Stimulated activated CD4-positive, alpha-beta T cell treated with anti-CD3 and anti-CD28 coated beads, Interleukin-12 subunit alpha, Interleukin-12 subunit beta, amount 100 ng/mL, for 48 hours (primary cell): ENCODE results near the gene SSTR3.
"Not testable (repeated sequence)": the region's sequence is repeated elsewhere in the genome, so short reads cannot be mapped to it uniquely, and the experiment has no call there.

ENCODE experiments used
- DNase-seq, 3 donors: peaks; one replicate each; pipeline ENCODE4 v3.0.0-alpha.2; 2020; ENCODE audit warnings: low read depth in 2 of 3, low spot score in 1 of 3

The SSTR3 gene

DNA sequence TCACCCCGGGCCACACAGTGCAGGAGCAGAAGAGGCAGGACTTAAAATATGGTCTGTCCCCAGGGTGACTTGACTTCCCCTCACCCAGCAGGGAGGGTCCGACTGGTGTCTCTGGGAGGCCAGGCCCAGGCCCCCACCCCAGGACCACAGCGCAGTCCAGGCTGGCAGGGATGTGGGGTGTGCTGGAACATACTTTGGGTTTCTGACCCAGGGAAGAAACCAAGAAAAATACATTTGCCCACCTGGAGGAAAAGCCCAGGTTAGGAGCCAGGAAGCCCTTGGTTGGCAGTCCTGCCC, 29.4 kb downstream of the SSTR3 start:
- no peak for DNase-seq

DNA sequence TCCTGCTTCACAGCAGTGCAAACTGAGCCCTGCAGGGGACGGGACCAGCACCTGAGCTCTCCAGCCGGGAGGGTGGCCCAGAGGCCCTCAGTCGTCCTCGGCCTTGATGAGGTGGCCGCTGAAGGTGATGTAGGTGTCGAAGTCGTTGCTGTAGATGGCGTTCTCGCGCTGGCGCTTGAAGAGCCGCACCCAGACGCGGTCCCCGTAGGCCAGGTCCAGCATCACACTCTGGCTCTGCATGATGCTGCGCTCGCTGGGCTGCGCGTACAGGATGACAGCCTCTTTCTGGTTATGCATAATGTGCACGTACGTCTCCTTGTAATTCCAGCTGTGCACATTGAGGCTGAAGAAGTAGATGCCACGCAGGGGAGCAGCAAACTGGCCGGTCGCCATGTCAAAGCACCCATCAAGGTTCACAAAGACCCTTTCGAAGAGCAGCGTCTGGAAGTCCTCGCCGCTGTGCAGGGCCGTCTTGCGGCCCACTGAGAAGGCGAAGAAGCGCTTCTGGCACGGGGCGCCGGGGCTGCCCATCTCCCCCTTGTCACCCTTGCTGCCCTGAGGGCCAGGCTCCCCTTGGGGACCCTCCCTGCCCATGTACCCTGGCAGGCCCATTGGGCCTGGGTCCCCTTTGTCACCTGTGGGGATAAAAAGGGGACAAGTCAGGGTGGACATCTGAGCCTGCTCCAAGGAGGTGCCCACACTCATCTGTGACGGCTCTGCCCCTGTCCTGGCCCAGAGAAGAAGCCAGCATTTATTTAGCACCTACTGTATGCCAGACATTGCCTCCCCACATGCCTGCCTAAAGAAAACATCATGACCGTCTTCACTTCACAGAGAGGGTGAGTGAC, 30.0 kb downstream of the SSTR3 start:
- DNase-seq, result no peak

DNA sequence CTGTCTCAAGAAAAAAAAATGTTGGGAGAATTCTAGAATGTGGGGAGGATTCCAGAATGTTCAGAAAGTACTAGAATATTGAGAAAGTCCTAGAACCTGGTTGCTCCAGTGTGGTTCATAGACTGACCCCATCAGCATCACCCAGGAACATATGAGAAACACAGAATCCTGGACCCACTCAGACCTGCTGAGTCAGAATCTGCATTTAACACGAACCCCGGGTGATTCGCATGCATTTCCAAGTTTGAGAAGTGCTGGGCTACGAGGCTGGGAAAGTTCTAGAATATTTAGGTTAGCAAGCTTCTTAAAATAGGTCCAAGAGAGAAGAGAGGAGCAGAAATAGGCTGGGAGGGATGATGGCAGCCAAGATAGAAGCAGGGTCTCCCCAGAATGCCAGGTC, 30.6 kb downstream of the SSTR3 start:
- no peak for DNase-seq

DNA sequence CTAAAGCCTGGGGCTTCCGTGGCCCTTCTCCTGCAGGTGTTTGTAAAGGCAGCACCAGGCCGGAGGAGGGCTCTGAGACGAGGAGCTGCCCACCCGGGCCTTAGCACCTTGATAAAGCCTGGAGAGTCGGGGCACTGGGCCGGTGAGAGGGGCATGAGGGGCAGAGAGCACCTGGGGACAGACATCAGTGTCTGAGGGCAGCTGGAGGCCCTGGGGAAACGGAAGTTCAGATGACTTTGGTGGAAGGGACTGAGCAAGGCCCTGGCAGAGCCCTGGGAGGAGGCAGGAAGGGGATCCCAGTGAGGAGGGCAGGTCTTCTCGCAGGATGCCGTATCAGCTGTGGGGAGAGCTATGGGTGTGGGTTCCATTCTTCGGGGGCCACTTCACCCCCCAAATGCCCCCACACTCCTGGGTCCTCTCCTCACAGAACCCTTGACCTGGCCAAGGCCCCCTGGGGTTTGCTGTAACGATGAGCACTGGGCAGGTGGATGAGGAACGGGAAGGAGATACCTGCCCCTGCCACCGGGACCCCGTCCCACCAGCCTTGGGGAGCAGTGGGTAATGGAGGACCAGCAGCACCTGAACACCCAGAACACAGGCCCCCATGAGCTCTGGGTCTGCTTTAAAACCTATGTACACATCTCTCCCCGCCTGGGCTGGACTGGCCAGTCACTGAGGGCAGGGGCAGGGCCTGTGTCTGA, 31.6 kb downstream of the SSTR3 start:
- no peak for DNase-seq

DNA sequence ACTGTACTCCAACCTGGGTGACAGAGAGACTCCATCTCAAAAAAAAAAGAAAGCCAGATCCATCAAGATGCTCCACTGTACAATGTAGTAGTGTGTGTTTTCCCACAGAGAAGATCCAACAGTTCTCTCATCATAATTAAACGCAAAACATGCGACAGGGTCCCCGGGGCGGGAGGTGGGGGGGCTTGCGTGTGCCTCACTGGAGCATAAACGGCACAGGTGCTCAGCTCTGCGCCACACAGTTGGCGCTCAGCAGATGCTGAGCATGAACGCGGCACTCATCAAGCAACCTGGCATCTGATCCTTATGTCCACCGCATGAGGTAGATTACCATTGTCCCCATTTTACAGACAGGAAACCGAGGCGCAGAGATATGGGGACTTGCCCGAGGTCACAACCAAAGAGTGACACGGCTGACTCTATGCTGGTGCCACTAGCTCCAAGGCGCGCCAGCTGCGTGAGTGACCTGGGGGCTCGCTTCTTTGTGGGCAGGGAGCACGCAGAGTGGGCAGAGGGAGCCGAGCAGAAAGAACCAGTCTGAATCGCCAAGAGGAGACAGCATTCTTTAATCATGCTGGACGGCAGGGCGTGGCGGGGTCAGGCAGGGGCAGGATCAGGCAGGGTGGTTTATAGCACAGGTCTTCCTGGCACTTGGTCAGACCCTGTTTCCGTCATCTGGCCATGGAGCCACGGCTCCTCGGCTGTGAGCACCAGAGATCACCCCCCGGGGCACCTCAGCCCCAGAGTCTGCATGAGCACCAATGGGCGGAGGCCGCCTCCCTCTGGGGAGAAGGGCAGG, 32.5 kb downstream of the SSTR3 start:
- no peak for DNase-seq

DNA sequence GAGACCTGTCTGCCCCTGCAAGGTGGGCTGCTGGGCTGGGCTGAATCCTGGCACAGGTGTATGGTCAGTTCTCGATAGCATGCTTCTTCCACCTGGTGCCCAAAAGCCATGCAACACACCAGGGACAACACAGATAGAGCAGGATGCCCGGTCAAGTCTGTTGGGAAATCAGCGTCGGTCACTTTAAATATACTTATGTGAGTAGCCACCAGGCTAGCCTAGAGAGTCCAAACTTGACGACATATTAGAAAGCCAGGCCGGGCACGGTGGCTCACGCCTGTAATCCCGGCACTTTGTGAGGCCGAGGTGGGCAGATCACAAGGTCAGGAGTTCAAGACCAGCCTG, 33.2 kb downstream of the SSTR3 start:
- no peak for DNase-seq

DNA sequence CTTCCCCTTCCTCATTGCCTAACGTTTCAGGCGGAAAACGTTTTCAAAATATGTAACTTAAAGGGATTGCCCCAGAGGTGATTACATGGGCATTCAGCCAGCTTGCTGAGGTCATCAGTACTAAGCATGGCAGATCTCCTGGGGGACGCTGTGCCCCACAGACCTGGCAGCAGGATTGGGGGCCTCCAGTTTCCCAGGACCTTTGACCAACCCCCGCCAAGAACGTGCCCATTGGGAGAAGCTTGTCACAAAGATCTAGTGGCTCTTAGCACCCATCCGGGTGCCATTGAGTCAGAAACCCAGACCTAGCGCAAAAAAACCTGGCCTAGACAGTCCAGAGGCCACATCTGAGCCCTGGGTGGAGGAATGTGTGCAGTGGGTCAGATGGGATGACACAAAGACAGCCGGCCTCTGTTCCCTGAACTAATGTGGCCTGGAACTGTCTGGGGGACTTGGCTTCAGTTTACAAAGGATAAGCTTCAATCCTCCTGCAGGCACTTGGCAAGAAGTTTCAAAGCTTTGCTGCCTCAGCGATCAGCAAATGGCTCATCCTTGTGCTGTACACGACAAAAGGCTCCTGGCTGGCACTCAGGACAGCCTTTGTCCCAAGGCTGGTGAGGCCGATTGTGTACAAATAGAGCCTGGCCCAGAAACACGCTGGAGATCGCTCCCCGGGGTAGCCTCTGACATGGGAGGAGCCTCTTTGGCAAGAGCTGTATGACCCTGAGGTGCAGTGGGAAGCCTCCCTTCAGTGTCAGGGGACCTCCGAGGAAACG, 33.7 kb downstream of the SSTR3 start:
- DNase-seq, result no peak

DNA sequence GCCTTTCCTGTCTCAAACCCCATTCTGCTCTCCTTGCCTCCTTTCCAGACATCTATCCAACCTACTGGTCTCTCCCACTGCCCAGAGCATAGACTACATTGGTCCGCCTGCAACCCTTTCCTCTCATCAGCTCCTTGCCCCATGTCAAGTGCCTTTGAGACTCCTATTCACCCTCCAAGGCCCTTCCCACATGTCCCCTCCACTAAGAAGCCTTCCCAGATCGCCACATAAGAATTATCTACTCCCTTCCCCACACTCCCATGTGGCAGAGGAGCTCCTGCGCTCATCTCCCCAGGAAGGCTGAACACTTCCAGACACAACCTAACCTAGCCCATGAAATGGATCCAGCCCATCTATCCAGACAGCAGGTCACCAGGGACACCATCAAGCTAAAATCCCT, 34.5 kb downstream of the SSTR3 start:
- no peak for DNase-seq

DNA sequence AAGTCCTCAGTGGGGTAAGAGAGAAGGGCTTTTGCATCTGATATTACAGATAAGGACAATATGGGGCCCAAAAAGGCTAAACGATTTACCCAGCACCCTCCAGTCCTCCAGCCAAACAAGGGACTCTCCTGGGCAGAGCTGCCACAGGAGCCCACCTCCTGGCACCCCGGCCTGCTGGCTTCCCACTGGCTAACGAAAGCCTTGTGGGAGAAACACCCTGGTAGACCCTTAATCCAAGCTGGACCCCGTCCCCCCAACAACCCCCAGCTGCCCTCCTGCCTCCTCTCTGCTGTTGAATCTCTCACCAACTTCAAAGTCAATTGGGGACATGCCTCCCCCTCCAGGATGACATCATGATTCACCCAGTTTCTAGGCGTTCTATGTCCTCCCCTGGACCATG, 35.1 kb downstream of the SSTR3 start:
- DNase-seq, result no peak

DNA sequence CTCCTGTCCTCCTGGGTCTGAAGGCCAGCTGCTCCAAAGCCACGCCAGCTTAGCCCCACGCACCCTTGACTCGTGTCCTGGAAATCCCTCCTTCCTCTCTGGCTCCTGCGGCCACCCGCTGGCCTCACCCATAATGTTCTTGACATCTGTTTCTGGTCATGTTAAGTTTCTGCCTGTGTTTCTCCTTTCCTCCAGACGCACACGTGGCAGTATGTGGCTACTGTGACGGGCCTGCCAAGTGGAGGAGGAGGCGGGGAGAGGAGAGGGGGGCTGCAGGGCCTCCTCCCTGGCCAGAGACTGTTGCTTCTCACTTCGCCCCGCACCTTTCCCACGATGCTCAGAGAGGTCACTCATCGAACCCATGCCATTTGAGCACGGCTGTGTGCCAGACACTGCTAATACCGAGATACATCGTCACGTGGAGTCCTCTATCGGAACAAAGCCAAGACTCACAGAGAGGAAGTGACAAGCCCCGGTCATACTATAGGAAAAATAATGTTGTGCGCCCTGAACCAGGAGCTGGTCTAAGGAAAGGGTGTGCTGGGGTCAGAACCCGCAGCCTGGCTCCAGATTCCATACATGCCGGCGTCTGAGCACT, 35.7 kb downstream of the SSTR3 start:
- no peak for DNase-seq

DNA sequence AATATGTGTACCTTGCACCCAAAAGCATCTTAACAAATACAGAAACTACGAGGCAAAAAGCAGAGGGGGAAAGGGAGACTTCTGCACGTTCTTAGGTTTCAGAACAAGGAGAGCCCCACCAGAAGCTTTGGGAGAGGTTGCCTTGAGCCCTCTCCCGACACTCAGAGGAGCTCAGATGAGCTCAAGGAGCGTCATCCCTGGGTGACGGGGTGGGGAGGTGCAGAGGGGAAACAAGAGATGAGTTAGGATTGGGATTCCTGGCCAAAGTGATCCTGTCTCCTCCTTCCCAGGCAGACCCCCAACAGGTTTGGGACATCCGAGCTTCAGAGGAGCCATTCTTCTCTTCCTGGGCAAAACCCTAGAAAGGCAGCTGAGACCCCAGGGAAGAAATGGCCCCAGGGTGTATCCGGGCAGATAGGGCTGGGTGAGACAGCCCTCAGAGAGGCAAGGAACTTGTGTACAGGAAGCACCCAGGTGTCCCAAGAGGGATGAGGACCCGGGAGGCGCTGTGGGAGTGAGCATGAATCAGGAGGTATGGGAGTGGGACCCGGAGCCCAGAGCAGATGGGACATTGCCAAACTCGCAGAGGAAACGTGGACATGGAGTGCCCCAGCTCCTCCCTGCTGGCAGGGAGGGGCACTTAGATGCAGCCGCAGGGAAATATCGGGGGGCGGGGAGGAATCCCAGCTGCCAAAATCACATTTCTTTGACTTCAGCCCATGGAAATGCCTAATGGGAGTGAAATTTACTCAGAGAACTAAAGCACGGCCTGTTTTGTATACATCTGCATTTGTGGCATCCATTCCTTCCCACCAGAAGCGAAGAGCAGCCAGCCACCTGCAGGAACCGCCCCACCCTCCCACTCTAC, 36.6 kb downstream of the SSTR3 start:
- DNase-seq, result no peak

DNA sequence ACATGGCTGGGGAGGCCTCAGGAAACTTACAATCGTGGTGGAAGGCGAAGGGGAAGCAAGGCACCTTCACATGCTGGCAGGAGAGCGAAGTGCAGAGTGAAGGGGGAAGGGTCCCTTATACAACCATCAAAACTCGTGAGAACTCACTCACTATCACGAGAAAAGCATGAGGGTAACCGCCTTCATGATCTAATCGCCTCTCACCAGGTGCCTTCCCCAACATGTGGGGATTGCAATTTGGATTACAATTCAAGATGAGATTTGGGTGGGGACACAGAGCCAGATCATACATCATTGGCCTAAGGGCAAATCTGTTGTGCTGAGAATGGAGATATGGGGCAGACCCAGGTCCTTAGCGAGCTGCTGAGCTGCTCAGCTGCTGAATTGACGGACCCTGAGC, 37.3 kb downstream of the SSTR3 start:
- no peak for DNase-seq

DNA sequence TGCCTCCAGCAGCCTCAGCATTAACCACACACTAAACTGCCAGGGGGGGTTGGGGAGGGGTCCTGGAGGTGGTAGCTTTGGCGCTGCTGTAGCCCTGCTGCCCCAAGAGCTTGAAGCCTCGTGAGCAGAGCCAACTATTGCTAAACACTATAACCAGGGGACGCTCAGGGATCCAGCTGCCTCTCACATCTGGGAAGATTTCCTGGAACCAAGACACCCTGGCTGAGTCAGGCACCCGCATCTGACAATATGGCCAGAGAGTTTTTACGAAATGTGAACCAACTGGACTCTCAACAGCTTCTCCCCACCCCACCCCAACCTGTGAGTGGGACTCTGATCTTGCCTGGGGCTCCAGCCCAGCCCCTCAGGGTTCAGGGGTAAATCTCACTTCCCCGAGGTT, 38.6 kb downstream of the SSTR3 start:
- DNase-seq, result no peak

DNA sequence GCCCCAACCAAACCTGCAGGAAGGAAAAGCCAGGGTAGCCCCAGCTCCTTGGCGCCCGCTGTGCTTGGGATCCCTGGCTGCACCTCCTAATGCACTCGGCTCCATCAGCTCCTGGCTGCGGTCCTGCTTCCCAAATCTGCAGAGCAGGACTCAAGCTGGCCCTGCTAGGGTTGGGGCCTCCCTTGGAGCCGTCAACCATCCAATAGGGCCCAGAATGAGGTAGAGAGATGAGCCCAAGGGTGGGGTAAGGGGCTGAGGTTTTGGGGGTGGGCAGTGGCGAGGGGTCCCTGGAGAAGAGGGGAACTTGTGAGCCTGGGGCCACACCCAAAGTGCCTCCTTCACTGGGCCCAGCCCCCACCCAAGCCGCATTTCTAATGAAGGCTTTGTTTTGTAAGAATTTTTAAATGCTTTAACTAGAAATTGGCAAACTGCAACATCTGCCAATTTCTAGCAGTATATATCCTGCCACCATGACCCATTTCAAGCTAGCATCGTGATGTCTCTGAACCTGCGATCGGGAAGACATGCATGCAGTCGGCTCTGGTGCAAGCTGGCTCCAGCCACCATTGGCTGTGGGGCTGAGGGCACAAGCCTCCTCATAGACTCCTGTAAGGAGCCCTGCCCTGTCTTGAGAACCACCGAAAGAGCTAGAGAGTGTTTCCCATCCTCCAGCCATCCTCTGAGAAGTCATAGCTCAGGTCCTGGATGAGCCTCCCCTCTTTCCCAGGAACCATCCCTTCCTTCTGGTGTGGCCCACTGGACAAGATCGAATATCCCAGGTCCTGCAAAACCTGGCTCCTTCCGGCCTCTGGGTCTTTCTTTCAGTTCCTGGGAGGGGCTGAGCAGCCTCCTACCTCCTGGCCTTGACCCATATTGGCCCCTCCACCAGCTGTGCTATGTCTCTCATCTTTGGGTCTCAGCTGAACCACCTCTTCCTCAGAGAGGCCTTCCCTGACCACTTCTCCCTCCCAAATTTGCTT, 39.7 kb downstream of the SSTR3 start:
- DNase-seq, result no peak

DNA sequence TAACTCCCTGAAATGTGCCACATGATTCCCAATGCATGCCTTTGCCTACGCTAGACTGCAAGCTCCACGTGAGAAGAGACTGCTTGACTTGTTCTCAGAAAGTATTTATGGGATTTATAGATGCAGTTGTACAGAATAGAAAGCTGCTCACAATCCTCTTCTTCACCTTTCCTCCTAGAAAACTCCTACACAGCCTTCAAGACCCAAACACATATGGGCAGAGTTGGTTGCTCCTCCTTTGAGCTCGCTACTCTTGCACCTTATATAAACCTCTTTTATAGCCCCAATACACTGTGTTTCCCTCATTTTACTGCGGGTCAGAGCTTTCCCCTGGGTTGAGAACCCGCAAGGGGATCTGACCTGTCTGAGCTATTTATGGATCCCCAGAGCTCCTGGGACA, 40.6 kb downstream of the SSTR3 start:
- DNase-seq, result no peak

DNA sequence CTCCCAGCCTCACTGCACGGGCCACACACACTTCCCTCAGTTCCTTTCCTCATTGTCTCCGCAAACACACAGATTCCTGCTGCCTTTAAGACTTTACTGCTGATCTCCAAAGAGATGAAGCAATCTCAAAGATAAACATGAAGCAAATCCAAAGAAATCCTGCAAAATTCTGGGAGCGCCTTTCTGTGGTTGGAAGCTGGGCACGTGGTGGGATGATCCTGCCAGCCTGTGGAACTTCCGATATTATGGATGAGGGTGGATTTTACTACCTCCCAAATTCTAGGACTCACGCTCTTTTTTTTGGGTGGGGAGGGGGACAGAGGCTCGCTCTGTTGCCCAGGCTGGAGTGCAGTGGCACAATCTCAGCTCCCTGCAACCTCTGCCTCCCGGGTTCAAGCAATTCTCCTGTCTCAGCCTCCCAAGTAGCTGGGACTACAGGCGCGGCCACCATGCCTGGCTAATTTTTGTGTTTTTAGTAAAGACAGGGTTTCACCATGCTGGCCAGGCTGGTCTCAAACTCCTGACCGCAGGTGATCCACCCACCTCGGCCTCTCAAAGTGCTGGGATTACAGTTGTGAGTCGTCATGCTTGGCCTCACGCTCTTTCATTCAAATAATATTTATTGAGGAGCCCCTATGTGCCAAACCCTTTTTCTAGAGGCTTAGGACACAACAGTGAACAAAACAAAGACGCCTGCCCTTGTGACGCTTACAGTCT, 41.4 kb downstream of the SSTR3 start:
- DNase-seq, result not testable (repeated sequence)

DNA sequence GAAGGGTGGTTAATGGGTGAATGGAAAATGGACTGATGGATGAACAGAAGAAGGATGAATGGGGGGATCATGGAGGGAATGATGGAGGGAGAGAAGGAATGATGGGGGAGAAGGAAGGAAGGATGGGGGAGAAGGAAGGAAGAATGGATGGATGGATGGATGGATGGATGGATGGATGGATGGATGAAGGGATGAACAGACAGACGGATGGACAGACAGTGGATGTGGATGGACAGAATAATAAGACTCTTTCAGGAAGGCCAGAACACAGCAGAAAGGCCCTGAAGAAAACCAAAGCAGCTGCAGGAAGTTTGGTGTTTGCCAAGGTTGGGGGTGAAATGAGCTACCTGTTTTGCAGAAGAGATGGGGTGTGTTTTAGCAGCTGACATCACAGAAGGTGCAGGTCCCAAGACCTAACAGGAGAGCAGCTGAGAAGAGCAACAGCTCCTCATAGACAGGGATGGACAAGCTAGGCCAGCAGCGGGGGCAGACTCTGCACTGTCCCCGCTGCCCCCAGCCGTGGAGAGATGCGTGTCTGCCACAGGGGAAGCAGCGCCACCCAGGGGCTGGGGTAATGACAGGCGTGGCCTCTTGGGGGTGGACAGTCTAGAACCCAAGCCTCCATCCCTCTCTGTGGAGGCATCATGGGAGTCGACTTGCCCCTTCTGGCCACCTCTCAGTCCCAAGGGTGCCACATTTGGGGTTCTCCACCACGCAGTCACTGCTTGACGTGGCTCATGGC, 42.2 kb downstream of the SSTR3 start:
- DNase-seq, result no peak

DNA sequence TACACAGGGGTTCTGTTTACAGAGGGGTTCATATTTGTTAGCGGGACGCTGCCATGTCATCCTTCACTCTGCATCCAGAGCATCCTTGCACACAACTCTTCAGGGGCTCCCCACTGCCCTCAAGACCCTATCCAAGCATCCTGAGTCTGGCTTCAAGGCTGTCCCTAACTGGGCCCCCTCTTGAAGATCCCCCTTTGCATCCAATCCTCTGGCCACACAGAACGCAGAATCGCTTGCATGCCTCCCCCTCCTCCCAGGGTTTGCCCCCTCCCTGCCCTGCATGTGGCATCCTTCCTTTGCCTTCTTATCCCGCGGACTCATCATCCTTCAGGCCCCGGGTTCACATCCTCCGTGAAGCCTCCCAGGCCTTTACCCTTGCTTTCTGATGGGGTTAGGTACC, 42.9 kb downstream of the SSTR3 start:
- no peak for DNase-seq
